Central memory CD4-positive, alpha-beta T cell (primary cell): Measurements from ENCODE around the gene M6PR.

Source experiments
- DNase-seq: peaks from one replicate; pipeline ENCODE4 v3.0.0; 2022
- total RNA-seq, 3 experiments: gene quantifications; one replicate each; lab custom pipeline; 2026; lab: John Stamatoyannopoulos, UW

The M6PR gene
- total RNA-seq: 101 to 206 (median 162) reads per million in 3 experiments

DNA sequence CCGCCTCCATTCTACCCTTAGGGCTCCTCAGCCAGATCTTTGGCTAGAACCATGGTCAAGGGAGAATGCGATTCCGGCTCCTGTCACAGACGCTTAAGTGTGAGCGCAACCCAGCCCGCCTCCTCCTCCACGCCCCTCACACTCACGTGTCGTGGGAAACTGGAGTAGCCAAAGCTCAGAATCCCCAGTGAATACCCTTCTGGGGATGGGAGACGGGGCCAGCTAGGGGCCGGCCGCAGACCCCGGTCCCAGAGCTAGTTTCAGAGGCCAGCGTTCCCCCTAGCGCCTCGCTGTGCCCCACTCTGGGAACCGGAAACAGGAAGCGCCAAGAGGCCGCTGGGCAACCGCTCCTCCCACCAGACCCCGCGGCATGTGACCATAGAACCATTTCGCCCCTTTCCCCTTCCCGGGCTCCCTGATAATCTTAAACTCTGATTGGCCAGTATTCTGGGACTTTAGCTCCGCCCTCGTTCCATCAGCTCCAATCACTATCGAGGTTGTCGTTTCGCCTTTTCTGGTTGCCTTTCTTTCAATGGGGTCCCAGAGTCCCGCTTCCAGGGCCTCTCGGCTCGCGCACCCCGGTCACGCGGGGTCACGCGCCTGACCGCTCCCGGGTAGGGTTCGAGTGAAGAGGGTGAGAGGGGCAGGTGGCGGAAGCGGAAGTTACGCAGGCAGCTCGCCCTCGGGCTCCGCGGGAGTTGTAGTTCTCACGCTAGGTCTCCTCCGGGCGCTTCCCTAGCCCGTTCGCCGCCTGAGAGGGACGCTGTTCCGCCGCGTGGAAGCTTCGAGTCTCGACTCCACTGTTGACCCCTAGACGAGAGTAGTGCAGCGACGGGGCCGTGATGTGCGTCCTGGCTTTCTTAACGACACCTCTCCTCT lies at the start of gene M6PR:
Gene M6PR (minus strand): TSS at position 304 of the 879 bp plus-strand sequence. CDS start 3,241 bp downstream, outside the sequence.
- DNase-seq: peak; percentile 87

DNA sequence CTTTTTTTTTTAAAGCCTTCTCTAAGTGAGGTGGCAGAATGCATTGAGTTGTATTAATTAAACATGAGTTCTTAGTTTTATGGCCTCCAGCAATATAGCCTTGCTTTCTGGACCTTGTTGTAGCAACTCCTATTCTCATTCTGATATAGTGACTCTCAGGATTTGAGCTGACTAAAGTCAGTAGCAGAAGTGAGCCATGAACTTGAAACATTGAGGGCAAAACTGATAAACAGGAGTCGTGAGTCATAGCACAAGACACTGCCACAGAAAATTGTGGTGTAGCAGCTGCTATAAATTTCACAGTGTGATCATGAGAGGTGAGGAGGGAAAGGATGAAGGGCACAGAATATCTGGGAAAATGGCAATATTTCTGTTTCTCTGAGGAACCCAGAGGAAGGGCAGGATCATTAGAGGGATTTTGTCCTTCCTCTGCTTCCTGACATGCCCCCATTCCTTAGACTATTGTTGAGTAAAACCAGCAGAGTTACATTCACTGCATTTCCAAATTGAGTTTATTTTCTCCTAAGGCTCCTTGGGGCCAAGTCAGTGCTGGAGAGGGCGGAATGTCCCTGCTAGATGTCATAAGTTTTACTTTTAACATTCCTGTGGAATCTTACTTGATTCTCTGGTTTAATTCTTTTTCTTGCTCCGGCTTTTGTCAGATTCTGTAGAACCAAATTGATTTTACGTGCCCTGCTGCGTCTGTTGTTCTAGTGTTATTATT lies 47.4 kb upstream of the M6PR start:
- no peak for DNase-seq

GRCh38 chr12:8995021-8995775 lies 45.8 kb upstream of the M6PR start:
- DNase-seq: no peak

DNA sequence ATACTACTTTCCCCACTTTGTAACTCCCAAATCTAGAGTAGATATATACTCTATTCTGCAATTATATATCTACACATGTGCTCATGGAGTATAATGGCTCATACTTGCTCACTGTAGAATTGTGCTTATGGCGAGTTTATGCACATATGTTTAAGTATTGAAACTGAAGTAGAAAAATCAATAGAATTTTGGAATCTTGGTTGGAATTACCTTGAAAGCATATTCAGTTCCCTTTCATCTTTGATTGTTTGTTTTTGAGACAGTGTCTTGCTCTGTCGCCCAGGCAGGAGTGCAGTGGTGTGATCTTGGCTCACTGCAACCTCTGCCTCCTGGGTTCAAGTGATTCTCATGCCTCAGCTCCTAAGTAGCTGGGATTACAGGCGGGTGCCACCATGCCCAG lies 44.4 kb upstream of the M6PR start:
- DNase-seq: no peak

DNA sequence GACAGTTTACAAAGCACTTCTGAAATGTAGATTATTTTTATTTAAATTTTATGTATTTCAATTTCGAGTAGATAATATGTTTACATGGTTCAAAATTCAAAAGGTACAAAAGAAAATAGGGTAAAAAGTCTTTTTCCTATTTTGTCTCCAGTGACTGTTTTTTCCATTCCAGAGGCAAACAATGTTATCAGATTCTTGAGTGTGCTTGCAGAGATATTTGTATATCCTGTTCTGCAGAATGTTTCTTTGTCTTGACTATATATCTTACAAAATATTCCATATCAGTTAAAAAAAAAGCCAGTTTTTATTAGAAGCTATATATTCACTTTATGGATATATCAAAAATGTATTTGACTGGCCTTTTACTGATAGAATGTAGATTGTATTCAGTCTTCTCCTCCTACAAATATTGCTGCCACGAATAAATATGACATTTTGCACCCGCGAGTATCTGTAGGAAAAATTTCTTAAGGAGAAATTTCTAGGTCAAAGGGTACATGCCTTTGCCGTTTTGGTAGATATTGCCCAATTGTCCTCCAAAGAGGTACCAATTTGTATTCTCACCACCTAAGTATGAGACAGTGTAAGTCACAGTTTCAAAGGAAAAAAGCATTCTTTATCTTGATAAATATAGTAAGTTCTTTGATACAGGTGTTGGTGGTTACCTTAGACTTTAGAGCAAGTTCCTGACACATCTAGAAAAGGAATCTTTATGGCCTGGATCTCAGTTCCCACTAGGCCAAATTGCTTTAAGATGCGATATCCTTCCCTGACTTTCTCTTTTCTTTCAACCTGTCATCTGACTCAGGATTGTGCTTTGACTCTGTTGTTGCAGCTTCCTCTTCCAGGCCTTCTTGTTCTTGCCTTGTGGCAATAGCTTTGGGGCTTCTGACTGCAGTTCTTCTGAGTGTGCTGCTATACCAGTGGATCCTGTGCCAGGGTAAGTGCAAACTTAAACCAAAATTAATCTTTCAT lies 42.2 kb upstream of the M6PR start:
- no peak for DNase-seq

DNA sequence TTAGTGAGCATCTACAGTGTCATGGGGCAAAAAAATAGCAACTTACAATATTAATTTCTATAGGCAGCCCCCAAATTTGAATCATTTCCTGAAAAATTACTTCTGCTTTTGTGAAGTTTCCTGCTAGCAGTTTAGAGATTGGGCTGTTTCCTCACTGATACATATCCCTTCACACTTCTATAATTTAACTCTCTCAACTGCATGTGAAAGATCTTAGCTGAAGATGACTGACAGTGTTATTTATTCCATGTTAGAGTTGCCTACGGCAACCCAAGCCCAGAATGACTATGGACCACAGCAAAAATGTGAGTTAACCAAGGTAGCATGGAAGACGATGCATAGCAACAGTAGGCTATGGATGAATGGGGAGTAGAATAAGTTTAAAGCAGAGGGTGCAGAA lies 40.0 kb upstream of the M6PR start, which contains the start of gene KLRG1:
Gene KLRG1 (plus strand): TSS at position 134 of the 400 bp plus-strand sequence. CDS start 90 bp downstream, at position 224.
- DNase-seq: no peak

GRCh38 chr12:8987685-8988084 lies 38.2 kb upstream of the M6PR start:
- no peak for DNase-seq

GRCh38 chr12:8987163-8987562 lies 37.7 kb upstream of the M6PR start:
- no peak for DNase-seq

- DNase-seq: no peak
Observed at GRCh38 chr12:8985213-8985754, 35.8 kb upstream of the M6PR start.

- DNase-seq: no peak
Observed at GRCh38 chr12:8980137-8980536, 30.7 kb upstream of the M6PR start.

DNA sequence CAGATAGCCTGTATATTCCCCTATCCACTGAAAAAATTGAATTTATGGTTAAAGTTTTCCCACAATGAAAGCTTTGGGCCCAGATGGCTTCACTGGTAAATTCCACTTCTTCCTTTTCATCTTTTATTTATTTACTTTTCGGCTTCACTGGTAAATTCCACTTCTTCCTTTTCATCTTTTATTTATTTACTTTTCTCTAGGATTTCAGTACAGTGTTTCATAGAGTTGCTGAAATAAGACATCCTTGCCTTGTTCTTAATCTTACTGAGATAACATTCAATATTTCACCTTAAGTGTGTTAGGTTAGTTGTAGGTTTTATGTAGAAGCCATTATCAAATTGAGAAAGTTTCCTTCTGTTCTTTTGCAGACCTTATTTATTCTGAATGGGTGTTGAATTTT lies 21.0 kb upstream of the M6PR start:
- DNase-seq: no peak

DNA sequence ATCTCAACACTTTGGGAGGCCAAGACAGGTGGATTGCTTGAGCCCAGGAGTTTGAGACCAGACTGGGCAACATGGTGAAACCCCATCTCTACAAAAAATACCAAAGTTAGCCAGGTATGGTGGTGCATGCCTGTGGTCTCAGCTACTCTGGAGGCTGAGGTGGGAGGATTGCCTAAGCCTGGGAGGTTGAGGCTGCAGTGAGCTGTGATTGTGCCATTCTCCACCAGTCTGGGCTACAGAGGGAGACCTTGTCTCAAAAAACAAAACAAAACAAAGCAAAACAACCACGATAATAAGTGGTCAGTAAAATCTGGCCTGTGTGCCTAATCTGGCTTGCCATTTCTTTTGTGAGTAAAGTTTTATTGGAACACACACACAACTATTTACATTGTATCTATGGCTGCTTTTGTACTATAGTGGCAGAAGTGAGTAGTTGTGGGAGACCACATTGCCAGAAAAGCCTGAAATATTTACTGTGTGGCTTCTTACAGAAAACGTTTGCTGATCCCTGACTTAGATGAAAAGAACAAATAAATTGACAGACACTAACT lies 20.5 kb upstream of the M6PR start:
- no peak for DNase-seq

GRCh38 chr12:8968761-8969160 lies 19.3 kb upstream of the M6PR start:
- DNase-seq: no peak

DNA sequence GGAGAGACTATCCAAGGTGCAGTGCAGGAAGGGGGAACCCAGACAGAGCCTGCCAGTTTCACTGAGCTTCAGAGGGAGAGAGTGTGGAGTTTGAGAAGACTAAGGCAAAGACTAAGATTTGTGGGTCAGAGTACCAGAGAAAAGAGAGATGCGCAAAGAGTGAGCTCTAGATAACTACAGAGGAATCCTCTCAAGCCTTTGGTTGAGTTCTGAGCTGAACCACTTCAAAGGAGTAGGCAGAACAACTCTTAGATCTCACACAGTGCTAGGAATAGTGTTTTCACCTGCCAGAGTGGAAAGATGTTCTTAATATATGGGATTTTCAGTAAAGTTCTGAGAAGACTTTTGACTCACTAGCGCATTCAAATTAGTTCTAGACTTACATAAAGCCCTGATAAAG lies 10.7 kb upstream of the M6PR start:
- DNase-seq: peak; percentile 48

DNA sequence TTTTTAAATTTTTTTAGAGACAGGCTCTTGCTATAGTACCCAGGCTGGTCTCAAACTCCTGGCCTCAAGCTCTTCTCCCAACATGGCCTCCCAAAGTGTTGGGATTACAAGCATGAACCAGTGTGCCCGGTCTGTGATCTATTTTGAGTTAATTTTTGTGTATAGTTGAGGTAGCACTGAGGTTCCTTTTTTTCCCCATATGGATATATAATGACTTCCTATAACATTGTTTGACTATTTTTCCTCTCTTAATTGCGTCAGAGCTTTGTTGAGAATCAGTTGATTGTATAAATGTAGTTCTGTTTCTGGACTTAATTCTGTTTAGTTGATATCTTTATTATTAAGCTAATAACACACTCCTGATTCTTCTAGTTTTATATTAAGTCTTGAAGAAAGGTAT lies 8.6 kb upstream of the M6PR start:
- DNase-seq: no peak

DNA sequence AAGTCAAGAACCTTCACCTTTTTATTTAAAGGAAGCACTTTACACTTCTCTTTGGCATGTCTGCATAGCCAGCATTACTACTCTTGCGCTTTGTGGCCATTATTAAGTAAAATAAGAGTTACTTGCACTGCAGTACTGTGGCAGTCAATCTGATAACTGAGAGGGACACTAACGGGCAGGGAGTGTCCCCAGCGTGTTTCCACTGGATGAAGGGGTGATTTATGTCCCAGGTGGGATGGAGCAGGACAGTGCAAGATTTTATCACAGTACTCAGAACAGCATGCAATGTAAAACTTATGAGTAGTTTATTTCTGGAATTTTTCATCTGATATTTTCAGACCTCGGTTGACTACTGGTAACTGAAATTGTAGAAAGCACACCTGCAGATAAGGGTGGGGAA lies 8.1 kb upstream of the M6PR start:
- no peak for DNase-seq

GRCh38 chr12:8956772-8957171 lies 7.3 kb upstream of the M6PR start:
- DNase-seq: no peak

GRCh38 chr12:8956073-8956472 lies 6.6 kb upstream of the M6PR start:
- no peak for DNase-seq

DNA sequence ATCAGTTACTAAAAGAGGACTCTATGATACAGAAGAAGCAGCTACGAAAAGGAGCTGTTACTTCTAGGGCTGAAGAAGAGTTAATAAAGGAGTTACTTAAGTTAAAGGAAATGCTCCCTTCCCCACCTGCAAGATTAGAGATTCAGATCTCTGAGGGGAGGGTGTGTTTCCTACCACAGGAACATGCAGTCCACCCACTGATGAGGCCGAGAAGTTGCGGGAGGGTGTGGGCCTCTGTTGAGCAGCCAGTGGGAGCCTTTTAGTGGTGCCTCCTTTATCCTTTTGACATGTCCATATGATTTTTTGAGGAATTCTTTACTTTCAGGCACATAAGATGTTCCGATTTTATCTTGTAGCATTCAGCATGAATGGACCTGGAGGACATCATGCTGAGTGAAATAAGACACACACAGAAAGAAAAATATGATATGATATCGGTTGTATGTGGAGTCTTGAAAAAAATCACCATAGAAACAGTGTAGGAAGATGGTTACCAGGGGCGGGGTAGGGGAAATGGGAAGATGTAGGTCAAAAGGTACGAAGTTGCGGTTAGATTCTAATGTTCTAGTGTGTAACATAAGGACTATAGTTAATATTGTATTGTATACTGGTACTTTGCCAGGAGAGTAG lies 4.4 kb upstream of the M6PR start:
- peak; percentile 92 for DNase-seq

- peak; percentile 26 for DNase-seq
Observed at GRCh38 chr12:8951744-8952143, 2.3 kb upstream of the M6PR start.
